ENCODE measurements around the gene THEMIS.
A peak's percentile ranks its signal among the peaks of the same experiment; 100 is the strongest.

Gene THEMIS

GRCh38 chr6:127920804-127921203, 19.9 kb upstream of the THEMIS start:
- H3K4me1 Mint-ChIP-seq: peaks cover 27% of the 10 kb centered on the region

GRCh38 chr6:127918506-127919427, 17.9 kb upstream of the THEMIS start:
- H3K4me3 Mint-ChIP-seq: no peak overlapping the region
- H3K27me3 Mint-ChIP-seq (ENCODE audit: low read depth, poor library complexity): peaks cover 3% of the 10 kb centered on the region
- peaks cover 21% of the 10 kb centered on the region for H3K4me1 Mint-ChIP-seq
- no peaks in the 10 kb centered on the region for H3K36me3 Mint-ChIP-seq (ENCODE audit: low read depth)
- H3K27ac Mint-ChIP-seq: peak overlapping the region; percentile 78
- no peak for TF ChIP-seq CTCF (IDR thresholded peaks at IDR 0.05)
- no peaks in the 10 kb centered on the region for H3K9me3 Mint-ChIP-seq
- DNase-seq: no peak

More at GRCh38 chr6:127920804-127921203, 19.9 kb upstream of the THEMIS start:
- Mint-ChIP-seq H3K4me3 (no peak overlapping the region), H3K27me3 (ENCODE audit: low read depth, poor library complexity) (peaks cover 3% of the 10 kb centered on the region), H3K36me3 (ENCODE audit: low read depth) (no peaks in the 10 kb centered on the region), H3K9me3 (peaks cover 7% of the 10 kb centered on the region), H3K27ac (peak overlapping the region; percentile 70)
- TF ChIP-seq CTCF (IDR thresholded peaks at IDR 0.05): no peak
- DNase-seq: no peak

- Mint-ChIP-seq H3K27me3 (ENCODE audit: low read depth, poor library complexity) (peaks cover 3% of the 10 kb centered on the region), H3K9me3 (no peaks in the 10 kb centered on the region), H3K4me3 (no peak overlapping the region), H3K4me1 (peaks cover 21% of the 10 kb centered on the region), H3K36me3 (ENCODE audit: low read depth) (no peaks in the 10 kb centered on the region), H3K27ac (no peak overlapping the region)
- no peak for DNase-seq
- no peak for TF ChIP-seq CTCF (IDR thresholded peaks at IDR 0.05)
These were observed 16.9 kb upstream of the THEMIS start for GRCh38 chr6:127917766-127918165.

- peaks cover 4% of the 10 kb centered on the region for H3K9me3 Mint-ChIP-seq
- no peak for DNase-seq
- TF ChIP-seq CTCF (IDR thresholded peaks at IDR 0.05): no peak
- no peaks in the 10 kb centered on the region for H3K36me3 Mint-ChIP-seq (ENCODE audit: low read depth)
- no peak overlapping the region for H3K27ac Mint-ChIP-seq
- H3K4me3 Mint-ChIP-seq: no peak overlapping the region
- H3K4me1 Mint-ChIP-seq: peaks cover 5% of the 10 kb centered on the region
- H3K27me3 Mint-ChIP-seq (ENCODE audit: low read depth, poor library complexity): peaks cover 3% of the 10 kb centered on the region
These were observed 13.4 kb upstream of the THEMIS start for GRCh38 chr6:127914240-127914639.

- no peak for DNase-seq
- peaks cover 4% of the 10 kb centered on the region for H3K9me3 Mint-ChIP-seq
- no peaks in the 10 kb centered on the region for H3K4me1 Mint-ChIP-seq
- H3K27ac Mint-ChIP-seq: no peak overlapping the region
- TF ChIP-seq CTCF (IDR thresholded peaks at IDR 0.05): no peak
- no peaks in the 10 kb centered on the region for H3K27me3 Mint-ChIP-seq (ENCODE audit: low read depth, poor library complexity)
- H3K36me3 Mint-ChIP-seq (ENCODE audit: low read depth): no peaks in the 10 kb centered on the region
- no peak overlapping the region for H3K4me3 Mint-ChIP-seq
These were observed 12.1 kb upstream of the THEMIS start for GRCh38 chr6:127912914-127913313.

Data from nephron progenitor cell (in vitro differentiated cells).